GM06990 (cell line): Measurements from ENCODE around the gene WDR59.

Experiments used
- DNase-seq: peaks from one replicate; pipeline ENCODE4 v3.0.0-alpha.2; 2011; ENCODE audit not compliant: insufficient read length; ENCODE audit errors: extremely low read depth
- H3K27me3 ChIP-seq: replicated peaks from 2 replicates; pipeline ENCODE4 v1.6.0; 2011; ENCODE audit warnings: low read length; ENCODE audit not compliant: control insufficient read depth, insufficient read depth
- H3K36me3 ChIP-seq: 2 replicates; pipeline ENCODE4 v1.5.1; 2011; ENCODE audit warnings: low read length; ENCODE audit not compliant: control insufficient read depth, insufficient read depth
- H3K4me3 ChIP-seq: replicated peaks from 2 replicates; pipeline ENCODE4 v1.5.1; 2011; ENCODE audit warnings: low read depth, mild to moderate bottlenecking, control low read depth, low read length
- CTCF ChIP-seq: IDR thresholded peaks from 2 replicates; pipeline ENCODE4 v1.5.1; 2011; ENCODE audit warnings: low read length, control low read depth, mild to moderate bottlenecking, inconsistent platforms; ENCODE audit not compliant: insufficient read depth, poor library complexity, severe bottlenecking

Gene WDR59

GRCh38 chr16:75000481-75001081, 15.7 kb upstream of the WDR59 start:
- peak; percentile 33 for DNase-seq
- TF ChIP-seq CTCF, result no peak
- H3K27me3 ChIP-seq, result no peaks in the 10 kb centered on the region
- no peaks in the 10 kb centered on the region for H3K36me3 ChIP-seq
- peak overlapping the region; percentile 77 for H3K4me3 ChIP-seq

GRCh38 chr16:74999609-75000480, 14.9 kb upstream of the WDR59 start:
- TF ChIP-seq CTCF, result no peak
- Histone ChIP-seq H3K36me3 (no peaks in the 10 kb centered on the region), H3K4me3 (peak overlapping the region; percentile 77), H3K27me3 (no peaks in the 10 kb centered on the region)
- DNase-seq, result peak; percentile 61

DNA sequence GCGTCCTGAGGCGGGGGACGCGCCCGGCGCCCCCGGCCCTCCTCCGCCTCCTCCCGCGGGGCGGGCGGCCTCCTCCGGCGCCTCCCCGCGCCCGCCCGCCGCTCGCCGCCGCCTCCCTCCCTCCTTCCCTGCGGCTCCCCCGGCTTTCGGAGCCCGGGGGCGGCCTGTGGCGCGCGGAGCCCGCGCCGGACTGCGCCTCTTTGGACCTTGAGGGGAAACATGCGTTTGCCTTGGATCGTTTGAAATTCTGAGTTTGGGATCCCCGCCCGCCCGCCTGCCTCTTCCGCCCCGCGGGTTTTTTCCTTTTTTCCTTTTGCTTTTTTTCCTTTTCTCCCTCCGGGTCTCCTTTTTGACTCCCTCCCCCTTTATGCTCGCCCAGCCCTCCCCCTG, 14.3 kb upstream of the WDR59 start:
- no peaks in the 10 kb centered on the region for H3K27me3 ChIP-seq
- TF ChIP-seq CTCF, result no peak
- DNase-seq, result no peak
- H3K36me3 ChIP-seq, result no peaks in the 10 kb centered on the region
- H3K4me3 ChIP-seq, result peak overlapping the region; percentile 77

- TF ChIP-seq CTCF, result peak; percentile 76
- DNase-seq, result peak; percentile 94
- Histone ChIP-seq H3K36me3 (no peaks in the 10 kb centered on the region), H3K4me3 (peak within 1 kb of the TSS; percentile 77), H3K27me3 (no peaks in the 10 kb centered on the region)
Observed at GRCh38 chr16:74998481-74999218, 13.7 kb upstream of the WDR59 start, which contains the start of gene ZNRF1. TSS of gene ZNRF1 (plus strand) at chr16:74999024. CDS start at chr16:74999672, 648 bp downstream.

GRCh38 chr16:74997042-74997491, 12.1 kb upstream of the WDR59 start:
- Histone ChIP-seq H3K36me3 (no peaks in the 10 kb centered on the region), H3K27me3 (no peaks in the 10 kb centered on the region), H3K4me3 (no peak overlapping the region)
- DNase-seq, result no peak
- TF ChIP-seq CTCF, result no peak
